Neutrophil (primary cell): ENCODE results near the gene OR2T2.
"Not testable (repeated sequence)": the region's sequence is repeated elsewhere in the genome, so short reads cannot be mapped to it uniquely, and the experiment has no call there.

Source experiments
- H3K27ac ChIP-seq: fragments of 200-600 bp; sonication (generic); 2 replicates; pipeline ENCODE4 v1.5.1; 2016; ENCODE audit warnings: mild to moderate bottlenecking, moderate library complexity
- H3K27me3 ChIP-seq: fragments of 200-600 bp; sonication (generic); 2 replicates; pipeline ENCODE4 v1.6.0; 2016; ENCODE audit warnings: mild to moderate bottlenecking
- H3K36me3 ChIP-seq: fragments of 200-600 bp; sonication (generic); 2 replicates; pipeline ENCODE4 v1.5.1; 2017
- H3K4me1 ChIP-seq, 2 experiments: fragments of 200-600 bp in 1 of 2; sonication (generic) in 1 of 2; 1 replicate in 1 of 2; 2 replicates in 1 of 2; pipeline versions ENCODE4 v1.5.1 to v1.6.1; 2013 to 2016; ENCODE audit warnings: low read depth in 1 of 2, low read length in 1 of 2, mild to moderate bottlenecking in 1 of 2, moderate library complexity in 1 of 2; ENCODE audit not compliant: control insufficient read depth in 1 of 2, insufficient read depth in 1 of 2
- H3K4me3 ChIP-seq, 2 experiments: fragments of 200-600 bp in 1 of 2; sonication (generic) in 1 of 2; 1 replicate in 1 of 2; 2 replicates in 1 of 2; pipeline ENCODE4 v1.5.1; 2013 to 2016; ENCODE audit warnings: low read depth in 1 of 2, low read length in 1 of 2, mild to moderate bottlenecking in 1 of 2, moderate library complexity in 1 of 2
- H3K9me3 ChIP-seq: fragments of 200-600 bp; sonication (generic); 2 replicates; pipeline ENCODE4 v1.5.1; 2016
- CTCF ChIP-seq: fragments of 200-600 bp; sonication (generic); IDR thresholded peaks from 2 replicates; pipeline ENCODE4 v1.5.1; 2016; ENCODE audit warnings: antibody characterized with exemption

Gene OR2T2, protein sequence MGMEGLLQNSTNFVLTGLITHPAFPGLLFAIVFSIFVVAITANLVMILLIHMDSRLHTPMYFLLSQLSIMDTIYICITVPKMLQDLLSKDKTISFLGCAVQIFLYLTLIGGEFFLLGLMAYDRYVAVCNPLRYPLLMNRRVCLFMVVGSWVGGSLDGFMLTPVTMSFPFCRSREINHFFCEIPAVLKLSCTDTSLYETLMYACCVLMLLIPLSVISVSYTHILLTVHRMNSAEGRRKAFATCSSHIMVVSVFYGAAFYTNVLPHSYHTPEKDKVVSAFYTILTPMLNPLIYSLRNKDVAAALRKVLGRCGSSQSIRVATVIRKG

GRCh38 chr1:248445399-248445798 is at the start of gene OR2T2:
Gene OR2T2 (plus strand): TSS chr1:248445637. CDS start chr1:248452798, 7,161 bp downstream.
- H3K27ac ChIP-seq, H3K4me1 ChIP-seq, H3K4me3 ChIP-seq, H3K27me3 ChIP-seq, H3K9me3 ChIP-seq, H3K36me3 ChIP-seq: not testable (repeated sequence)

DNA sequence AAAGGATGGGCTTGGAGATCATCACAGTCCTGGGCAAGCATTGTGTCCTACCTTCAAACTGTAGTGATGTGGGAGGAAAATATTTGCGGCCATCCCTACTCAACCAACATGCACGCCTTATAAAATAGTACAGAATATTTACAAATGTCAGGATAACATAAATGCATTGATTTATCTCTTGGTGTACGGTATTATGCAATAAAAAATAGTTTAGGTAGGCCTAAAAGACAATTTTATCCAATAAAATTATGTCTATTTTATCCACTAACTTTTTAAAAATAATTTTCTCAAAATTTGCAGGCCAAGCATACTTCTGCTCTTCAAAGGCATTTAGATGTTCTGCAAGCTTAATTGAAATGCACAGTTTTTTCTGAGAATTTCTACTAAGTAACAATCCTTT is 42.7 kb upstream of the OR2T2 start, which contains the start of gene OR2T1:
Gene OR2T1, plus strand, starts transcription at position 301 of the 400 bp plus-strand sequence. CDS start 3,100 bp downstream, outside the sequence.
- Histone ChIP-seq H3K27me3 (no peaks in the 10 kb centered on the region), H3K4me1 (no peaks in the 10 kb centered on the region), H3K9me3 (no peaks in the 10 kb centered on the region), H3K36me3 (no peaks in the 10 kb centered on the region), H3K27ac (no peak within 1 kb of the TSS), H3K4me3 (no peak within 1 kb of the TSS)
- TF ChIP-seq CTCF, result no peak

GRCh38 chr1:248404024-248404423 is 41.4 kb upstream of the OR2T2 start:
- no peaks in the 10 kb centered on the region for H3K27me3 ChIP-seq
- TF ChIP-seq CTCF, result no peak
- H3K9me3 ChIP-seq, result no peaks in the 10 kb centered on the region
- no peak overlapping the region for H3K4me3 ChIP-seq
- no peaks in the 10 kb centered on the region for H3K4me1 ChIP-seq
- H3K27ac ChIP-seq, result no peak overlapping the region
- no peaks in the 10 kb centered on the region for H3K36me3 ChIP-seq

DNA sequence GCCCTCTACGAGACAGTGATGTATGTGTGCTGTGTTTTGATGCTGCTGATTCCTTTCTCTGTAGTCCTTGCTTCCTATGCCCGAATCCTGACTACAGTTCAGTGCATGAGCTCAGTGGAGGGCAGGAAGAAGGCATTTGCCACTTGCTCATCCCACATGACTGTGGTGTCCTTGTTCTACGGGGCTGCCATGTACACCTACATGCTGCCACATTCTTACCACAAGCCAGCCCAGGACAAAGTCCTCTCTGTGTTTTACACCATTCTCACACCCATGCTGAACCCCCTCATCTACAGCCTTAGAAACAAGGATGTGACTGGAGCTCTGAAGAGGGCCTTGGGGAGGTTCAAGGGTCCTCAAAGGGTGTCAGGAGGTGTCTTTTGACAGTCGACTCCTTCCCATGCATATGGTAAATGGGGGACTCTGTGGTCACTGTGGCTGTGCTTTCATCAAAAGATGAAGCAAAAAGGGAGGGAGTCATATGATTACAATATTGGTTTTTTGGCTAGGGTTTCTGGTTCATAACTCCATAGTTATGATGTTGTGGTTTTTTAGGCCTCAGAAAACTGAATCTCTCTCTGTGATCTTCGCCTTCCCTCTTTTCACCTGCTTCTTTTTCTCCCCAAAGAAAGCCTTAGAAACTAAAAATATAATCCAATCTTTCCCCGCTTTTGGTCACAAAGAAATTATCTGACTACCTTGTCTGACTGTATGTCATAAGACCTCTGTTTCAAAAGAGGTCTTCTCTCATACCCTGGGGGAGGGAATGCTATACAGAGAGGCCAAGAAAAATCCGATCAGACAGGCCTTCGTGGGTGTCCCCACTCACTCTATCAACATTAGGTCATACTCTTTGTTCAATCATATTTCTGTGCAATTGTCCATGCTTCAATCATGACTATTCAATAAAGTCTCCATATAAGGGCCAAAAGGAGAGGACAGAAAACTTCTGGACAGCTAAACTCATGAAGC is 38.4 kb upstream of the OR2T2 start:
- TF ChIP-seq CTCF, result no peak
- Histone ChIP-seq H3K4me1 (no peaks in the 10 kb centered on the region), H3K27ac (no peak overlapping the region), H3K36me3 (no peaks in the 10 kb centered on the region), H3K9me3 (no peaks in the 10 kb centered on the region), H3K4me3 (no peak overlapping the region), H3K27me3 (no peaks in the 10 kb centered on the region)

DNA sequence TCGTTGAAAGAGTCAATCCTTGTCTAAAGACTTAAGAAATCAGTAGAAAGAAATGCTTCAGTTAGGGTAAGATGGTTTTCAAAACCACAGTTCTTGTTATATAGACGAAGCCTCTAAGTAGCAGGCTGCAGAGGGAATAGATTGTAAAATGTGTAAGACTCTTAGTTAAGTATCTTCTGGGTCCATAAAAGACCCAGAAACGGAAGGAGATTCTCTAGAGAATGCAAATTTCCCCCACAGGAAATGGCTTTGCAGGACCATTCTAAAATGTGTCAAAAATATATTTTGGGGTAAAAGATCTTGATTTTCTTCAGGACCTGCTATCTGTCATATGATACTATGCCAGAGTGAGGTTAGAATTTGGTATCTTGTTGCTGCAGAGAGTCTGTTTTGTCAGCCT is 29.2 kb upstream of the OR2T2 start:
- H3K27ac ChIP-seq, result no peak overlapping the region
- no peak overlapping the region for H3K4me3 ChIP-seq
- no peaks in the 10 kb centered on the region for H3K9me3 ChIP-seq
- H3K36me3 ChIP-seq, result no peaks in the 10 kb centered on the region
- H3K27me3 ChIP-seq, result no peaks in the 10 kb centered on the region
- no peaks in the 10 kb centered on the region for H3K4me1 ChIP-seq
- TF ChIP-seq CTCF, result no peak

DNA sequence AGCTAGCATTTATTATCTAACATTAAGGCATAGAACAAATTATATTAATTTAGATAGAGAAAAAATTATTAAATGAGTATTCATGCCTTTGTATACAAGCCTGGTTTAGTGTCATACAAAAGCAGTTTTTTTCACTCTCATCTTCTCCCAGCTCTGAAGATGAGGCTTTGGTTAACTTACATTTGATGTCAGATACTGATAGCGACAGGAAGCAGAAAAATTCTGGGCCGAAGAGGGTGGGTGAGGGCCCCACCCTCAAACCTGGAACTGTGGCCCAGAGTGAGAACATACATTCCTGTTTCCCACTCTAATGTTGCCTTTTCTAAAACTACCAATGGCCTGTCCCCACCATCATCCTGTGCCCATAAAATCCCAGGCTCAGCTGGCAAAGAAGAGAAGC is 27.6 kb upstream of the OR2T2 start:
- no peak for TF ChIP-seq CTCF
- H3K9me3 ChIP-seq, result peaks cover 7% of the 10 kb centered on the region
- no peaks in the 10 kb centered on the region for H3K4me1 ChIP-seq
- no peaks in the 10 kb centered on the region for H3K36me3 ChIP-seq
- no peak overlapping the region for H3K27ac ChIP-seq
- no peaks in the 10 kb centered on the region for H3K27me3 ChIP-seq
- no peak overlapping the region for H3K4me3 ChIP-seq
